HG03103 (cell line): ENCODE data around the gene ZNF622.
"Not testable (repeated sequence)": the region's sequence is repeated elsewhere in the genome, so short reads cannot be mapped to it uniquely, and the experiment has no call there.

Source experiments
- ATAC-seq: cut with Tn5 transposase; IDR thresholded peaks from one replicate; pipeline ENCODE4 v1.9.1; 2021; ENCODE audit warnings: low read depth; ENCODE audit not compliant: unreplicated experiment

The ZNF622 gene

GRCh38 chr5:16437977-16438376, 27.6 kb downstream of the ZNF622 start:
- no peak for ATAC-seq

GRCh38 chr5:16436065-16436682, 29.4 kb downstream of the ZNF622 start:
- ATAC-seq, result not testable (repeated sequence)

DNA sequence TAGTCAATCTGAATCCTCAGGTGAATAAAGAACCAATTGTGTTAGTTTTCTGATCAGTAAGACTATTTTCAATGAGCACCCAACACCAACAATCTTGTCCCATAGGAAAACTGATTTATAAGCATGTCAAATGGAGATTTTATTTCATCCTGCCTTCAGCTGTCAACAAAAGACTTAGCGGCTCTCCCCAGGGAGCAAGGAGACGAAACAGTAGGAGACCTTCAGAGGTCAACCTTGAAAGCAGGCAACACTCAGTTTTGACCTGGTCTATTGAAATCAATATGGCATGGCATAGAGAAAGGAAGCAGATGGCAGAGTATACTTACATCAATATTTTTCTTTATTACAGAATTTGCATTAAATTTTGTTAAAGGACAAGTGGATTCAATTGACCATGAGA, 34.1 kb downstream of the ZNF622 start:
- ATAC-seq, result no peak

DNA sequence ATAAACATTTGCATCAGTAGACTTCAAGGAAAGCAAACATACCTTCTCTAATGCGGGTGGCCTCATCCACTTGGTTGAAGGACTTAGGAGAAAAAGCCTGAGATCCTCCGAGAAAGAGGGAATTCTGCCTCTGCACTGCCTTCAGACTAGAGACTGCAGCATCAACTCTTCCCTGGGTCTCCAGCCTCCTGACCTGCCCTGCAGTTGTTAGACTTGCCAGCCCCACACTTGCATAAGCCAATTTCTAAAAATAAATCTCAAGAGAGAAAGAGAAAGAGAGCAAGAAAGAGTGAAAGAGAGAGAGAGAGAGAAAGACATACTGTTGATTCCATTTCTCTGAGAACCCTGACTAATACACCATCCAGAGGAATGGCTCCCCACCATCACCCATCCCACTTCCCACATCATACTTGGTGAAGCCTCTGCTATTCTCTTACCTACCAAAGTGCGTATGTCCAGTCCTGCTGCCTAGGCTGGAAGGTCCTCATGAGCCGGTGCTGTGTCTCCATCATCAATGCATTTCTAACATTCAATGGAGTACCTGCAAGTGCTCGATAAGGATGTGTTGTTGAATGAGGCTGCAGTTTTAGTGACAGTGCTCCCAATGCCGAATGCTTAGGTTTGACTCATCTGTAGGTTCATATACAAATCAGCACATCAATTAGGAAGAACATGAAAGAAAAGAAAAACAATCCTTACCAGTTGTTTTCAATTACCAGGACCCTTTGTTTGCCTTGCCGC, 35.1 kb downstream of the ZNF622 start:
- ATAC-seq, result no peak

DNA sequence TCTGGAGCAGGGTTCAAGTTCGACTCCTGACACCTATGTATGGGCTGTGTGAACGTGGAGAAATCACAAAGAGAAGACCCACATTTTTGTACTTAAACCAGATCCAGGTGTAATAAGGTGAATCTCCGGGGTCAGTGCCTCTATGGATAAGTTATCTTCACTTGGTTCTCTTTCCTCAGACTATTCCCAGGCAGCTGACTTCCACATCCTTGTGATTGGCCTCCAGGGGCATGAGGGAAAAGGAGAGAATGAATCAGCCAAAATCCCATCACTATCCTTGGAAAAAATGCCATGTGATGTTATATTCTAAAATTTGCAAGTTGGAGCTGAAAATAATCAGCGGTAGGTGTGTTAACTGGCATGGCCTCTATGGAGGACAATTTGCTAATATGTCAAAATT, 37.2 kb downstream of the ZNF622 start:
- no peak for ATAC-seq

GRCh38 chr5:16427587-16427986, 38.0 kb downstream of the ZNF622 start:
- ATAC-seq, result no peak

GRCh38 chr5:16418471-16418922, 47.1 kb downstream of the ZNF622 start:
- ATAC-seq, result no peak

DNA sequence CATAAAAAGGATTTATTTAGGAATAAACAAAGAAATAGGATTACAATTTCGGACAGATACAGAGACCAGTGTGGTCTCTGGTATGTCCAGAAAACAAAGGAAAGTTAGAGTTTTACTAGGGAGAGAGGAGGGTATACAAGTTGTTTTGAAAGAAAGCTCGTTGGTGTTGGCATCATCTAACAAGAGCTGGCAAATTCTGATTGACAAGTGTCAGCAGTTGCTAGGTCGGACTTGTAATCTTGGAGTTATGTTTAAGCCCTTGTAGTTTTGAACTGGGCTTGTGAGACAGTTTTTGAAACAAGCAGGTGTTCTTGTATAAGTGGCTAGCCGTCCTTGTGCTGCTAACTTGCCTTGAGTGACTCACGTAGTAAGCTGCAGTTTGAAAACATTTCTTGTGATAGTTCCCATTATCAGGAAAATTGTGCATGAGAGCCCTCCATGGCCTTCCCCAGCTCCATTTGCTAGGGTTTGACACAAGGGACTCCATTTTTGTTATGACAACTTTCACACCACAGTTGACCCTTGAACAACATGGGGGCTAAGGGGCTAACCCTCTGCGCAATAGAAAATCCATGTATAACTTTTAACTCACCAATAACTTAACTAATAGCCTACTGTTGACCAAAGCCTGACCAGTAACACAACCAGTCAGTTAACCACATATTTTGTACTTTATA, 48.1 kb downstream of the ZNF622 start:
- ATAC-seq, result no peak

- no peak for ATAC-seq
Measured at GRCh38 chr5:16414861-16415260, 50.7 kb downstream of the ZNF622 start.

- no peak for ATAC-seq
Measured at GRCh38 chr5:16413166-16413860, 52.3 kb downstream of the ZNF622 start.

- ATAC-seq, result no peak
Measured at GRCh38 chr5:16412556-16412955, 53.0 kb downstream of the ZNF622 start.

DNA sequence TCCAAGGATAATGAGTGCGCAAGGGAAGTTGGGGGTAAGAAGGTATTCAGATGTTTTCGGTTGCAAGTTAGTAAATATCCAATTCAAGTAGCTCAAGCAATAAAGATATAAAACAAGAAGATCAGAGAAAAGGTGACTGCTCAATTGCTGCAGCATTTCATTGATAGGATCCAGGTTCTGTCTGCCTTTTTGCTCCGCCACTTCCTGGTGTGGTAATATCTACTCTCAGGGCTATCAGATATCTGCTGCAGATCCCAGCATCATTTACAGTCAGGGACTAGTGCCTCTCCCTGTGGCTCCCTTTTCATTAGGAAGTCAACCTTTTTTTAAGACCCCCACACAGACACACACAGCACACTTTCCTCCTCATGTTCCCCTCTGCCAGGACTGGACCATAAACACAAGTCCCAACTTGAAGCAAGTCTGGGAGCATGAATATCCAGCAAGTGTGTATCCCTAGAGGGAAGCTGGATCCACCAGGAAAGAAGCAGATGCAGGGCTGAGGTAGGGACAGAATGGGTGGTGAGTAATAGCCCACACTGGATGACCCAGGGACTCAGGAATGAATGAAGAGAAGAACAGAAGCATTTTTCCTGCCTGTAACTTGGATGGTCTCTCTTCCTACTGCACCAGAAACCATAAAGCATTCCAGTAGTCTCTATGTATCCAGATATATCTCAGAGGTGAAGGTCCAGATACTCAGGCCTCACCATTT, 53.7 kb downstream of the ZNF622 start:
- no peak for ATAC-seq

DNA sequence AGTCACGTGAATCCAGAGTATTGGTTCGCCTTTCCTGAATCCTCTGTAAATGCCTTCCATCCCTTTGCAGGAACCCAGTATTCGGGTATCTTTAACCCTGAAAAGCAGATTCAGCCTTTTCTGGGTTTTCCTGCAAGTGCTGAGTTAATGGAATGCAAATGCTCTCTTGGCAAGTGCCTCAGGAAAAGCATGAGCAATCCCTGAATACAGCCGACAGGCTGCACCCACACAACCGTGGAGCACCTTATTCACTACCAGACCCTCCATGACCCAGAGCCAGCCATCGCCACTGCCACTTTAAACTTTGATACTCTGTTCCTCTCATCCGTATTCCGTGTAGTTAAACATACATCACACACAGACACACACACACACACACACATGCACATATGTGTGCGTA, 54.4 kb downstream of the ZNF622 start:
- ATAC-seq, result no peak

DNA sequence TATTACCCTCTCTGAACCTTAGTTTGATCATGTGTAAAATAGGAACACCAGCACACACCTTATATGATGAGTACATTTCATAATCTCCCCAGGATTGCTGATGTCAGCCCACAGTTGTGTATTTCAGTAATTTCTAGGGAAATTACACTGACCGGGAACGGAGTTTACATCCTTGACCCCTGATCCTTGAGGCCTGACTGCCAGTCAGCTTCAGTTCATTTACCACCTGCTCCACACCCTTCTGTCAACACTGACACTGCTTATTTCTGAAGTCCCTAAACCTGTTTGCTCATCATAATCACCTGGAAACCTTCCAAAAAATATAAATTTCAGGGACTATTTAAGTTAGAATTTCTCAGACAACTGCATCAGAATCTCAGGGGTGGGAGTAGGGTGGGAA, 55.3 kb downstream of the ZNF622 start:
- no peak for ATAC-seq

GRCh38 chr5:16406630-16407029, 59.0 kb downstream of the ZNF622 start:
- no peak for ATAC-seq

- no peak for ATAC-seq
Measured at GRCh38 chr5:16406023-16406422, 59.6 kb downstream of the ZNF622 start.
